H9 (cell line): ENCODE results near the gene TPCN2. TPM values are rescaled to one million over a fixed set of nuclear protein-coding genes. Genes with fewer than 3 reads are reported as not detected.

ENCODE experiments used
- DNase-seq: peaks from one replicate; pipeline ENCODE4 v3.0.0-alpha.2; 2017
- H2AFZ ChIP-seq: one replicate; pipeline ENCODE4 v1.6.1; 2013; ENCODE audit warnings: mild to moderate bottlenecking, low read length, control low read depth, moderate library complexity
- H2AK5ac ChIP-seq: 2 replicates; pipeline ENCODE4 v1.6.1; 2013; ENCODE audit warnings: low read length, control low read depth, mixed read lengths; ENCODE audit not compliant: insufficient read length
- H2BK120ac ChIP-seq: one replicate; pipeline ENCODE4 v1.6.1; 2013; ENCODE audit warnings: low read depth, mild to moderate bottlenecking, low read length, control low read depth, inconsistent platforms; ENCODE audit not compliant: poor library complexity, severe bottlenecking
- H2BK12ac ChIP-seq: 2 replicates; pipeline ENCODE4 v1.6.1; 2013; ENCODE audit warnings: low read length, control low read depth, mixed read lengths, low read depth; ENCODE audit not compliant: insufficient read length
- H2BK15ac ChIP-seq: 2 replicates; pipeline ENCODE4 v1.6.1; 2013; ENCODE audit warnings: low read depth, low read length, control low read depth
- H2BK20ac ChIP-seq: one replicate; pipeline ENCODE4 v1.6.1; 2013; ENCODE audit warnings: low read depth, mild to moderate bottlenecking, low read length, control low read depth, inconsistent platforms; ENCODE audit not compliant: poor library complexity, severe bottlenecking
- H2BK5ac ChIP-seq: 2 replicates; pipeline ENCODE4 v1.6.1; 2013; ENCODE audit warnings: low read length, control low read depth, mixed read lengths; ENCODE audit not compliant: insufficient read length
- H3K14ac ChIP-seq: 2 replicates; pipeline ENCODE4 v1.6.1; 2013; ENCODE audit warnings: low read length, control low read depth; ENCODE audit not compliant: insufficient read depth
- H3K18ac ChIP-seq: 2 replicates; pipeline ENCODE4 v1.6.1; 2013; ENCODE audit warnings: low read depth, mild to moderate bottlenecking, mixed read lengths, low read length, control low read depth; ENCODE audit not compliant: insufficient read length
- H3K23ac ChIP-seq: 2 replicates; pipeline ENCODE4 v1.6.1; 2013; ENCODE audit warnings: low read length, control low read depth, mixed read lengths, low read depth; ENCODE audit not compliant: insufficient read length
- H3K23me2 ChIP-seq: 2 replicates; pipeline ENCODE4 v1.6.1; 2013; ENCODE audit warnings: low read depth, mild to moderate bottlenecking, mixed read lengths, low read length, control low read depth; ENCODE audit not compliant: insufficient read length, poor library complexity, severe bottlenecking
- H3K27ac ChIP-seq: 2 replicates; pipeline ENCODE4 v1.5.1; 2013; ENCODE audit warnings: low read length, control low read depth, mixed read lengths, low read depth; ENCODE audit not compliant: insufficient read length
- H3K27me3 ChIP-seq: 2 replicates; pipeline ENCODE4 v1.6.1; 2013; ENCODE audit warnings: low read length, control low read depth, inconsistent platforms; ENCODE audit not compliant: insufficient read depth
- H3K4ac ChIP-seq: 2 replicates; pipeline ENCODE4 v1.6.1; 2013; ENCODE audit warnings: low read depth, mild to moderate bottlenecking, control low read depth, inconsistent platforms, low read length, moderate library complexity
- H3K4me1 ChIP-seq: 2 replicates; pipeline ENCODE4 v1.6.1; 2013; ENCODE audit warnings: low read length, control low read depth, inconsistent platforms; ENCODE audit not compliant: insufficient read depth
- H3K4me2 ChIP-seq: 2 replicates; pipeline ENCODE4 v1.6.1; 2013; ENCODE audit warnings: low read length, control low read depth, mixed read lengths; ENCODE audit not compliant: insufficient read length, insufficient read depth
- H3K56ac ChIP-seq: 2 replicates; pipeline ENCODE4 v1.6.1; 2013; ENCODE audit warnings: low read depth, mild to moderate bottlenecking, mixed read lengths, low read length, control low read depth; ENCODE audit not compliant: insufficient read length
- H3K79me1 ChIP-seq: 2 replicates; pipeline ENCODE4 v1.6.1; 2013; ENCODE audit warnings: low read depth, mild to moderate bottlenecking, moderate library complexity, low read length, control low read depth, inconsistent platforms; ENCODE audit not compliant: insufficient read depth, poor library complexity, severe bottlenecking
- H3K79me2 ChIP-seq: 2 replicates; pipeline ENCODE4 v1.6.1; 2013; ENCODE audit warnings: low read length, control low read depth, inconsistent platforms; ENCODE audit not compliant: insufficient read depth
- H3K9ac ChIP-seq: 2 replicates; pipeline ENCODE4 v1.6.1; 2013; ENCODE audit warnings: low read length, control low read depth, mixed read lengths; ENCODE audit not compliant: insufficient read length; ENCODE audit errors: extremely low read depth
- H3K9me3 ChIP-seq: one replicate; pipeline ENCODE4 v1.6.1; 2013; ENCODE audit warnings: low read depth, low read length, inconsistent platforms; ENCODE audit not compliant: control insufficient read depth
- H3T11ph ChIP-seq: one replicate; pipeline ENCODE4 v1.6.1; 2013; ENCODE audit warnings: mild to moderate bottlenecking, low read length, control low read depth, inconsistent platforms
- H4K20me1 ChIP-seq: one replicate; pipeline ENCODE4 v1.6.1; 2013; ENCODE audit not compliant: control insufficient read depth, insufficient read length, insufficient read depth
- H4K5ac ChIP-seq: 2 replicates; pipeline ENCODE4 v1.6.1; 2013; ENCODE audit warnings: low read depth, mild to moderate bottlenecking, mixed read lengths, low read length, control low read depth; ENCODE audit not compliant: insufficient read length
- H4K8ac ChIP-seq: replicated peaks from 2 replicates; pipeline ENCODE4 v1.6.1; 2013; ENCODE audit warnings: low read length, control low read depth, mixed read lengths, low read depth; ENCODE audit not compliant: insufficient read length
- H4K91ac ChIP-seq: 2 replicates; pipeline ENCODE4 v1.6.1; 2013; ENCODE audit warnings: low read depth, mild to moderate bottlenecking, moderate library complexity, mixed read lengths, low read length, control low read depth; ENCODE audit not compliant: insufficient read length
- H3K27ac Mint-ChIP-seq, 3 experiments: 2 replicates in 2 of 3; 3 replicates in 1 of 3; pipeline ENCODE4 v1.8.0; 2020 to 2021; ENCODE audit warnings: mixed read lengths in 3 of 3, mild to moderate bottlenecking in 1 of 3, moderate library complexity in 1 of 3
- H3K27me3 Mint-ChIP-seq: 2 replicates; pipeline ENCODE4 v1.8.0; 2021; ENCODE audit warnings: low read depth, mild to moderate bottlenecking, moderate library complexity, mixed read lengths
- H3K36me3 Mint-ChIP-seq, 3 experiments: 2 replicates in 2 of 3; 3 replicates in 1 of 3; pipeline ENCODE4 v1.8.0; 2020 to 2021; ENCODE audit warnings: low read depth in 3 of 3, mixed read lengths in 3 of 3; ENCODE audit not compliant: insufficient read depth in 1 of 3
- H3K4me1 Mint-ChIP-seq, 2 experiments: 2 replicates each; pipeline ENCODE4 v1.8.0; 2020; ENCODE audit warnings: mixed read lengths in 2 of 2
- H3K4me3 Mint-ChIP-seq, 2 experiments: 2 replicates in 1 of 2; 3 replicates in 1 of 2; pipeline ENCODE4 v1.8.0; 2020 to 2021; ENCODE audit warnings: mild to moderate bottlenecking in 2 of 2, mixed read lengths in 2 of 2, moderate library complexity in 1 of 2
- H3K9me3 Mint-ChIP-seq, 2 experiments: 2 replicates in 1 of 2; 3 replicates in 1 of 2; pipeline ENCODE4 v1.8.0; 2020; ENCODE audit warnings: mild to moderate bottlenecking in 2 of 2, mixed read lengths in 2 of 2, moderate library complexity in 1 of 2
- CTCF ChIP-seq: fragments of 200-600 bp; sonication (generic); conservative IDR thresholded peaks from 3 replicates; pipeline ENCODE4 v1.8.0; 2021; ENCODE audit warnings: antibody characterized with exemption, mild to moderate bottlenecking
- WGBS: extraction: QIAGEN DNeasy Blood & Tissue Kit; methylation state at CpG from one replicate; pipeline ENCODE4 v1.1.7; 2013; ENCODE audit warnings: missing lambda C conversion rate, low lambda C conversion rate, mixed read lengths; ENCODE audit not compliant: insufficient read length; ENCODE audit errors: extremely low coverage; 5-methylcytosine and 5-hydroxymethylcytosine counted together
- total RNA-seq: library from RNA; stranded (reverse); gene quantifications from 2 replicates; pipeline ENCODE4 v1.2.1, GENCODE V29; 2021

TPCN2 gene
- total RNA-seq, 1 experiment from 2014 or later, result 16.8 TPM

GRCh38 chr11:69050592-69051380 lies 2.1 kb downstream of the TPCN2 start:
- no peak overlapping the region for H3K18ac ChIP-seq
- TF ChIP-seq CTCF, result no peak
- no peaks in the 10 kb centered on the region for H3K27me3 Mint-ChIP-seq
- H4K5ac ChIP-seq, result no peak overlapping the region
- H2BK120ac ChIP-seq, result no peak overlapping the region
- H3K9me3 ChIP-seq, result no peaks in the 10 kb centered on the region
- peaks cover 4% of the 10 kb centered on the region; the same call in 1 of the 2 replicates for H3K4me1 ChIP-seq
- H3K4me3 Mint-ChIP-seq, result peak overlapping the region; percentile 50 to 65; a peak in 3 of 5 replicates
- no peak overlapping the region for H2AFZ ChIP-seq
- no peak overlapping the region for H2BK12ac ChIP-seq
- H3K9ac ChIP-seq, result no peak overlapping the region
- peaks cover 5% of the 10 kb centered on the region for H3K79me1 ChIP-seq
- H3K4me2 ChIP-seq, result no peak overlapping the region
- H2AK5ac ChIP-seq, result no peak overlapping the region
- no peaks in the 10 kb centered on the region for H3K27me3 ChIP-seq
- H3K9me3 Mint-ChIP-seq, result no peaks in the 10 kb centered on the region
- no peak overlapping the region for H3K27ac ChIP-seq
- WGBS, result no CpG with 5 or more reads among the region's 18 CpGs
- peaks cover 14 to 17% of the 10 kb centered on the region in 2 experiments for H3K4me1 Mint-ChIP-seq
- H4K8ac ChIP-seq, result no peak overlapping the region
- H4K20me1 ChIP-seq, result no peaks in the 10 kb centered on the region
- H4K91ac ChIP-seq, result no peak overlapping the region
- no peak overlapping the region for H2BK5ac ChIP-seq
- H3K27ac Mint-ChIP-seq, result peak overlapping the region in 1 of 3 experiments; percentile 87; a peak in 1 of 7 replicates
- H3K4ac ChIP-seq, result no peak overlapping the region
- peaks cover 5% of the 10 kb centered on the region for H3K23me2 ChIP-seq
- no peak overlapping the region for H2BK20ac ChIP-seq
- no peak overlapping the region for H2BK15ac ChIP-seq
- H3K56ac ChIP-seq, result no peak overlapping the region
- H3K23ac ChIP-seq, result no peak overlapping the region
- no peak overlapping the region for H3K14ac ChIP-seq
- H3K36me3 Mint-ChIP-seq, result peaks cover 0 to 13% (median 5%) of the 10 kb centered on the region in 3 experiments; a peak in 4 of 7 replicates
- no peak for DNase-seq
- H3K79me2 ChIP-seq, result peaks cover 15% of the 10 kb centered on the region; the same call in 1 of the 2 replicates
- H3T11ph ChIP-seq, result no peak overlapping the region
